ENCODE measurements around the gene MED28.

Gene MED28

GRCh38 chr4:17650406-17650805 lies 36.0 kb downstream of the MED28 start:
- Histone ChIP-seq H3K79me2 (ENCODE audit: insufficient read depth, low read length) (no peaks in the 10 kb centered on the region), H3K4me2 (ENCODE audit: low read depth, low read length, poor library complexity, severe bottlenecking) (no peak overlapping the region), H2AFZ (ENCODE audit: low read length) (no peak overlapping the region), H3K27me3 (ENCODE audit: insufficient read depth, low read length, poor library complexity, severe bottlenecking) (no peaks in the 10 kb centered on the region), H3K9ac (ENCODE audit: low read depth, low read length, poor library complexity, severe bottlenecking) (no peak overlapping the region), H3F3A (ENCODE audit: low read depth) (no peaks in the 10 kb centered on the region), H3K9me3 (ENCODE audit: insufficient read depth, low read depth, low read length) (no peaks in the 10 kb centered on the region), H4K20me1 (ENCODE audit: insufficient read depth, low read length, poor library complexity, severe bottlenecking) (no peaks in the 10 kb centered on the region), H3K4me3 (ENCODE audit: low read length, poor library complexity, severe bottlenecking) (no peak overlapping the region), H3K36me3 (ENCODE audit: insufficient read depth, low read length) (no peaks in the 10 kb centered on the region), H3K9me2 (replicated peaks; ENCODE audit: low read depth, low read length) (no peaks in the 10 kb centered on the region), H3K4me1 (ENCODE audit: insufficient read depth, low read length, poor library complexity, severe bottlenecking) (peaks cover 5% of the 10 kb centered on the region)
- no peak for TF ChIP-seq EZH2phosphoT487 (IDR thresholded peaks at IDR 0.05; ENCODE audit: borderline replicate concordance)
- TF ChIP-seq CTCF (conservative IDR thresholded peaks at IDR 0.05; ENCODE audit: low read length), result no peak

- Histone ChIP-seq H3K9me3 (ENCODE audit: insufficient read depth, low read depth, low read length) (no peaks in the 10 kb centered on the region), H2AFZ (ENCODE audit: low read length) (no peak overlapping the region), H3K4me3 (ENCODE audit: low read length, poor library complexity, severe bottlenecking) (no peak overlapping the region), H3K4me1 (ENCODE audit: insufficient read depth, low read length, poor library complexity, severe bottlenecking) (peaks cover 5% of the 10 kb centered on the region), H4K20me1 (ENCODE audit: insufficient read depth, low read length, poor library complexity, severe bottlenecking) (no peaks in the 10 kb centered on the region), H3K4me2 (ENCODE audit: low read depth, low read length, poor library complexity, severe bottlenecking) (no peak overlapping the region), H3K79me2 (ENCODE audit: insufficient read depth, low read length) (no peaks in the 10 kb centered on the region), H3F3A (ENCODE audit: low read depth) (no peaks in the 10 kb centered on the region), H3K27me3 (ENCODE audit: insufficient read depth, low read length, poor library complexity, severe bottlenecking) (no peaks in the 10 kb centered on the region), H3K36me3 (ENCODE audit: insufficient read depth, low read length) (no peaks in the 10 kb centered on the region), H3K9me2 (replicated peaks; ENCODE audit: low read depth, low read length) (no peaks in the 10 kb centered on the region), H3K9ac (ENCODE audit: low read depth, low read length, poor library complexity, severe bottlenecking) (no peak overlapping the region)
- no peak for TF ChIP-seq CTCF (conservative IDR thresholded peaks at IDR 0.05; ENCODE audit: low read length)
- TF ChIP-seq EZH2phosphoT487 (IDR thresholded peaks at IDR 0.05; ENCODE audit: borderline replicate concordance), result no peak
Measured at GRCh38 chr4:17654701-17655100, 40.3 kb downstream of the MED28 start.

- H4K20me1 ChIP-seq (ENCODE audit: insufficient read depth, low read length, poor library complexity, severe bottlenecking), result no peaks in the 10 kb centered on the region
- TF ChIP-seq EZH2phosphoT487 (IDR thresholded peaks at IDR 0.05; ENCODE audit: borderline replicate concordance), result no peak
- no peak for TF ChIP-seq CTCF (conservative IDR thresholded peaks at IDR 0.05; ENCODE audit: low read length)
- no peak overlapping the region for H3K4me3 ChIP-seq (ENCODE audit: low read length, poor library complexity, severe bottlenecking)
- no peaks in the 10 kb centered on the region for H3K27me3 ChIP-seq (ENCODE audit: insufficient read depth, low read length, poor library complexity, severe bottlenecking)
- no peaks in the 10 kb centered on the region for H3K36me3 ChIP-seq (ENCODE audit: insufficient read depth, low read length)
- H3K9ac ChIP-seq (ENCODE audit: low read depth, low read length, poor library complexity, severe bottlenecking), result no peak overlapping the region
- no peak overlapping the region for H3K4me2 ChIP-seq (ENCODE audit: low read depth, low read length, poor library complexity, severe bottlenecking)
- H3F3A ChIP-seq (ENCODE audit: low read depth), result no peaks in the 10 kb centered on the region
- H2AFZ ChIP-seq (ENCODE audit: low read length), result no peak overlapping the region
- H3K79me2 ChIP-seq (ENCODE audit: insufficient read depth, low read length), result no peaks in the 10 kb centered on the region
- H3K4me1 ChIP-seq (ENCODE audit: insufficient read depth, low read length, poor library complexity, severe bottlenecking), result no peaks in the 10 kb centered on the region
- H3K9me2 ChIP-seq (replicated peaks; ENCODE audit: low read depth, low read length), result no peaks in the 10 kb centered on the region
- H3K9me3 ChIP-seq (ENCODE audit: insufficient read depth, low read depth, low read length), result no peaks in the 10 kb centered on the region
Measured at GRCh38 chr4:17657090-17657489, 42.6 kb downstream of the MED28 start.
